GM12892 (cell line): ENCODE results near the gene CLIC4.

Source experiments
- POLR2A ChIP-seq: IDR thresholded peaks from 2 replicates; pipeline ENCODE4 v1.6.1; 2011; ENCODE audit warnings: low read depth, low read length, control low read depth
- POLR2AphosphoS5 ChIP-seq: IDR thresholded peaks from 2 replicates; pipeline ENCODE4 v1.6.1; 2011; ENCODE audit warnings: low read depth, low read length, control low read depth

GRCh38 chr1:24861821-24862727, 116.8 kb downstream of the CLIC4 start:
- TF ChIP-seq POLR2A = no peak
- no peak for TF ChIP-seq POLR2AphosphoS5
